H9 (cell line): ENCODE results near the gene NOVA2. TPM values are rescaled to one million over a fixed set of nuclear protein-coding genes. Genes with fewer than 3 reads are reported as not detected.

Experiments
- DNase-seq: peaks from one replicate; pipeline ENCODE4 v3.0.0-alpha.2; 2017
- H2AFZ ChIP-seq: one replicate; pipeline ENCODE4 v1.6.1; 2013; ENCODE audit warnings: mild to moderate bottlenecking, low read length, control low read depth, moderate library complexity
- H2AK5ac ChIP-seq: 2 replicates; pipeline ENCODE4 v1.6.1; 2013; ENCODE audit warnings: low read length, control low read depth, mixed read lengths; ENCODE audit not compliant: insufficient read length
- H2BK120ac ChIP-seq: one replicate; pipeline ENCODE4 v1.6.1; 2013; ENCODE audit warnings: low read depth, mild to moderate bottlenecking, low read length, control low read depth, inconsistent platforms; ENCODE audit not compliant: poor library complexity, severe bottlenecking
- H2BK12ac ChIP-seq: 2 replicates; pipeline ENCODE4 v1.6.1; 2013; ENCODE audit warnings: low read length, control low read depth, mixed read lengths, low read depth; ENCODE audit not compliant: insufficient read length
- H2BK15ac ChIP-seq: 2 replicates; pipeline ENCODE4 v1.6.1; 2013; ENCODE audit warnings: low read depth, low read length, control low read depth
- H2BK20ac ChIP-seq: one replicate; pipeline ENCODE4 v1.6.1; 2013; ENCODE audit warnings: low read depth, mild to moderate bottlenecking, low read length, control low read depth, inconsistent platforms; ENCODE audit not compliant: poor library complexity, severe bottlenecking
- H2BK5ac ChIP-seq: 2 replicates; pipeline ENCODE4 v1.6.1; 2013; ENCODE audit warnings: low read length, control low read depth, mixed read lengths; ENCODE audit not compliant: insufficient read length
- H3K14ac ChIP-seq: 2 replicates; pipeline ENCODE4 v1.6.1; 2013; ENCODE audit warnings: low read length, control low read depth; ENCODE audit not compliant: insufficient read depth
- H3K18ac ChIP-seq: 2 replicates; pipeline ENCODE4 v1.6.1; 2013; ENCODE audit warnings: low read depth, mild to moderate bottlenecking, mixed read lengths, low read length, control low read depth; ENCODE audit not compliant: insufficient read length
- H3K23ac ChIP-seq: 2 replicates; pipeline ENCODE4 v1.6.1; 2013; ENCODE audit warnings: low read length, control low read depth, mixed read lengths, low read depth; ENCODE audit not compliant: insufficient read length
- H3K23me2 ChIP-seq: 2 replicates; pipeline ENCODE4 v1.6.1; 2013; ENCODE audit warnings: low read depth, mild to moderate bottlenecking, mixed read lengths, low read length, control low read depth; ENCODE audit not compliant: insufficient read length, poor library complexity, severe bottlenecking
- H3K27ac ChIP-seq: 2 replicates; pipeline ENCODE4 v1.5.1; 2013; ENCODE audit warnings: low read length, control low read depth, mixed read lengths, low read depth; ENCODE audit not compliant: insufficient read length
- H3K27me3 ChIP-seq: 2 replicates; pipeline ENCODE4 v1.6.1; 2013; ENCODE audit warnings: low read length, control low read depth, inconsistent platforms; ENCODE audit not compliant: insufficient read depth
- H3K4ac ChIP-seq: 2 replicates; pipeline ENCODE4 v1.6.1; 2013; ENCODE audit warnings: low read depth, mild to moderate bottlenecking, control low read depth, inconsistent platforms, low read length, moderate library complexity
- H3K4me1 ChIP-seq: 2 replicates; pipeline ENCODE4 v1.6.1; 2013; ENCODE audit warnings: low read length, control low read depth, inconsistent platforms; ENCODE audit not compliant: insufficient read depth
- H3K4me2 ChIP-seq: 2 replicates; pipeline ENCODE4 v1.6.1; 2013; ENCODE audit warnings: low read length, control low read depth, mixed read lengths; ENCODE audit not compliant: insufficient read length, insufficient read depth
- H3K56ac ChIP-seq: 2 replicates; pipeline ENCODE4 v1.6.1; 2013; ENCODE audit warnings: low read depth, mild to moderate bottlenecking, mixed read lengths, low read length, control low read depth; ENCODE audit not compliant: insufficient read length
- H3K79me1 ChIP-seq: 2 replicates; pipeline ENCODE4 v1.6.1; 2013; ENCODE audit warnings: low read depth, mild to moderate bottlenecking, moderate library complexity, low read length, control low read depth, inconsistent platforms; ENCODE audit not compliant: insufficient read depth, poor library complexity, severe bottlenecking
- H3K79me2 ChIP-seq: 2 replicates; pipeline ENCODE4 v1.6.1; 2013; ENCODE audit warnings: low read length, control low read depth, inconsistent platforms; ENCODE audit not compliant: insufficient read depth
- H3K9ac ChIP-seq: 2 replicates; pipeline ENCODE4 v1.6.1; 2013; ENCODE audit warnings: low read length, control low read depth, mixed read lengths; ENCODE audit not compliant: insufficient read length; ENCODE audit errors: extremely low read depth
- H3K9me3 ChIP-seq: one replicate; pipeline ENCODE4 v1.6.1; 2013; ENCODE audit warnings: low read depth, low read length, inconsistent platforms; ENCODE audit not compliant: control insufficient read depth
- H3T11ph ChIP-seq: one replicate; pipeline ENCODE4 v1.6.1; 2013; ENCODE audit warnings: mild to moderate bottlenecking, low read length, control low read depth, inconsistent platforms
- H4K20me1 ChIP-seq: one replicate; pipeline ENCODE4 v1.6.1; 2013; ENCODE audit not compliant: control insufficient read depth, insufficient read length, insufficient read depth
- H4K5ac ChIP-seq: 2 replicates; pipeline ENCODE4 v1.6.1; 2013; ENCODE audit warnings: low read depth, mild to moderate bottlenecking, mixed read lengths, low read length, control low read depth; ENCODE audit not compliant: insufficient read length
- H4K8ac ChIP-seq: replicated peaks from 2 replicates; pipeline ENCODE4 v1.6.1; 2013; ENCODE audit warnings: low read length, control low read depth, mixed read lengths, low read depth; ENCODE audit not compliant: insufficient read length
- H4K91ac ChIP-seq: 2 replicates; pipeline ENCODE4 v1.6.1; 2013; ENCODE audit warnings: low read depth, mild to moderate bottlenecking, moderate library complexity, mixed read lengths, low read length, control low read depth; ENCODE audit not compliant: insufficient read length
- H3K27ac Mint-ChIP-seq, 3 experiments: 2 replicates in 2 of 3; 3 replicates in 1 of 3; pipeline ENCODE4 v1.8.0; 2020 to 2021; ENCODE audit warnings: mixed read lengths in 3 of 3, mild to moderate bottlenecking in 1 of 3, moderate library complexity in 1 of 3
- H3K27me3 Mint-ChIP-seq: 2 replicates; pipeline ENCODE4 v1.8.0; 2021; ENCODE audit warnings: low read depth, mild to moderate bottlenecking, moderate library complexity, mixed read lengths
- H3K36me3 Mint-ChIP-seq, 3 experiments: 2 replicates in 2 of 3; 3 replicates in 1 of 3; pipeline ENCODE4 v1.8.0; 2020 to 2021; ENCODE audit warnings: low read depth in 3 of 3, mixed read lengths in 3 of 3; ENCODE audit not compliant: insufficient read depth in 1 of 3
- H3K4me1 Mint-ChIP-seq, 2 experiments: 2 replicates each; pipeline ENCODE4 v1.8.0; 2020; ENCODE audit warnings: mixed read lengths in 2 of 2
- H3K4me3 Mint-ChIP-seq, 2 experiments: 2 replicates in 1 of 2; 3 replicates in 1 of 2; pipeline ENCODE4 v1.8.0; 2020 to 2021; ENCODE audit warnings: mild to moderate bottlenecking in 2 of 2, mixed read lengths in 2 of 2, moderate library complexity in 1 of 2
- H3K9me3 Mint-ChIP-seq, 2 experiments: 2 replicates in 1 of 2; 3 replicates in 1 of 2; pipeline ENCODE4 v1.8.0; 2020; ENCODE audit warnings: mild to moderate bottlenecking in 2 of 2, mixed read lengths in 2 of 2, moderate library complexity in 1 of 2
- WGBS: extraction: QIAGEN DNeasy Blood & Tissue Kit; methylation state at CpG from one replicate; pipeline ENCODE4 v1.1.7; 2013; ENCODE audit warnings: missing lambda C conversion rate, low lambda C conversion rate, mixed read lengths; ENCODE audit not compliant: insufficient read length; ENCODE audit errors: extremely low coverage; 5-methylcytosine and 5-hydroxymethylcytosine counted together
- total RNA-seq: library from RNA; stranded (reverse); gene quantifications from 2 replicates; pipeline ENCODE4 v1.2.1, GENCODE V29; 2021
- TF ChIP-seq, protein P1 (sequence below): fragments of 200-600 bp; sonication (generic); conservative IDR thresholded peaks from 3 replicates; pipeline ENCODE4 v1.8.0; 2021; ENCODE audit warnings: antibody characterized with exemption, mild to moderate bottlenecking

The NOVA2 gene
- total RNA-seq, 1 experiment from 2014 or later, result 8.8 TPM

DNA sequence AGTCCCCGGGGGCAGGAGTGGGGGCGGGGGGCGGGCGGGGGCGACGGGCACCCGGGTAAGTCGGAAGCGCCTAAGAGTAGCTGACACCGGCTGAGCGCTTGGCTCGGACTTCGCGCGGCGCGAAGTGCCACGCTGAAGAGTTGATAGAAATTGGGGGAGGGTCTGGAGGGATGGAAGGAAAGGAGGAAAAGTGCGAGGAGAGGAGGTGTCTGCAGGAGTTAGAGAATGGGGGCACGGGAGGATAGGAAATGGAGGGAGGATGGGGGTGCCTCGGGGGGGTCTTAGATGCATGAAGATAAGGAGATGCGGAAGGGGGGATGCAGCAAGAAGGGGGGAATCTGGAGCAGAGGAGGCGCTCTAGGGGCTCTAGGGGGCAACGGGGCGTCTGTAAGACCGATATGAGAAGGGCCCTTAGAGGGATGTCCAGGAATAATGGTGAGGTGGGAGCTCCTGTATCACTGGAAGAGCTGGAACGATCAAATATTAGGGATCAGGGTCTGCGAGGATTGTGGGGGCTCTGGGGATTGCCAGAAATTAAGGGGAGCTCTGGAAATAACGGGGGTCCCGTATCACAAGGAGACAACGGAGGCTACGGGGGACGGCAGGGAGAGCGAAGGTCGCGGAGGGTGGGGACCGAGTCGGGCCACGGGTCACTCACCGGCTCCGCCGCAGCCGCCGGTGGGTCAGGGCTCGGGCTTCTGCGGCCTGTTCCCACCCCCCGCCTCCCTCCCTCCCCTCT, 71.6 kb downstream of the NOVA2 start, which contains the start of gene MYPOP:
MYPOP (minus strand) TSS at position 702 of the 739 bp plus-strand sequence. CDS start 840 bp downstream, outside the sequence.
- no peak within 1 kb of the TSS for H2BK5ac ChIP-seq
- H3K9ac ChIP-seq, result peak within 1 kb of the TSS; percentile 2
- Mint-ChIP-seq H3K27ac (peak within 1 kb of the TSS; percentile 64 to 87 (median 83); a peak in 3 of 7 replicates), H3K36me3 (peaks cover 8 to 25% (median 25%) of the 10 kb centered on the region in 3 experiments), H3K9me3 (no peaks in the 10 kb centered on the region), H3K27me3 (peaks cover 17% of the 10 kb centered on the region), H3K4me3 (peak within 1 kb of the TSS; percentile 85 to 97), H3K4me1 (peaks cover 7 to 12% of the 10 kb centered on the region in 2 experiments)
- no peak within 1 kb of the TSS for H3K56ac ChIP-seq
- TF ChIP-seq, protein P1, sequence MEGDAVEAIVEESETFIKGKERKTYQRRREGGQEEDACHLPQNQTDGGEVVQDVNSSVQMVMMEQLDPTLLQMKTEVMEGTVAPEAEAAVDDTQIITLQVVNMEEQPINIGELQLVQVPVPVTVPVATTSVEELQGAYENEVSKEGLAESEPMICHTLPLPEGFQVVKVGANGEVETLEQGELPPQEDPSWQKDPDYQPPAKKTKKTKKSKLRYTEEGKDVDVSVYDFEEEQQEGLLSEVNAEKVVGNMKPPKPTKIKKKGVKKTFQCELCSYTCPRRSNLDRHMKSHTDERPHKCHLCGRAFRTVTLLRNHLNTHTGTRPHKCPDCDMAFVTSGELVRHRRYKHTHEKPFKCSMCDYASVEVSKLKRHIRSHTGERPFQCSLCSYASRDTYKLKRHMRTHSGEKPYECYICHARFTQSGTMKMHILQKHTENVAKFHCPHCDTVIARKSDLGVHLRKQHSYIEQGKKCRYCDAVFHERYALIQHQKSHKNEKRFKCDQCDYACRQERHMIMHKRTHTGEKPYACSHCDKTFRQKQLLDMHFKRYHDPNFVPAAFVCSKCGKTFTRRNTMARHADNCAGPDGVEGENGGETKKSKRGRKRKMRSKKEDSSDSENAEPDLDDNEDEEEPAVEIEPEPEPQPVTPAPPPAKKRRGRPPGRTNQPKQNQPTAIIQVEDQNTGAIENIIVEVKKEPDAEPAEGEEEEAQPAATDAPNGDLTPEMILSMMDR, result no peak
- H3K9me3 ChIP-seq, result no peaks in the 10 kb centered on the region
- peak within 1 kb of the TSS; percentile 83 for H3K4me2 ChIP-seq
- H4K5ac ChIP-seq, result no peak within 1 kb of the TSS
- H3K27me3 ChIP-seq, result peaks cover 4% of the 10 kb centered on the region; the same call in 1 of the 2 replicates
- no peak within 1 kb of the TSS for H3K14ac ChIP-seq
- H2BK15ac ChIP-seq, result no peak within 1 kb of the TSS
- no peaks in the 10 kb centered on the region for H3K4me1 ChIP-seq
- H3K27ac ChIP-seq, result no peak within 1 kb of the TSS
- H2BK20ac ChIP-seq, result no peak within 1 kb of the TSS
- H3T11ph ChIP-seq, result no peak within 1 kb of the TSS
- no peaks in the 10 kb centered on the region for H3K79me1 ChIP-seq
- H4K20me1 ChIP-seq, result no peaks in the 10 kb centered on the region
- H3K4ac ChIP-seq, result no peak within 1 kb of the TSS
- no peak within 1 kb of the TSS for H3K18ac ChIP-seq
- peak; percentile 33 for DNase-seq
- H3K79me2 ChIP-seq, result no peaks in the 10 kb centered on the region
- no peak within 1 kb of the TSS for H2BK120ac ChIP-seq
- H4K91ac ChIP-seq, result no peak within 1 kb of the TSS
- H3K23me2 ChIP-seq, result peaks cover 15% of the 10 kb centered on the region
- WGBS, result no CpG with 5 or more reads among the region's 47 CpGs
- H3K23ac ChIP-seq, result no peak within 1 kb of the TSS
- H4K8ac ChIP-seq, result no peak within 1 kb of the TSS
- H2BK12ac ChIP-seq, result no peak within 1 kb of the TSS
- H2AFZ ChIP-seq, result no peak within 1 kb of the TSS
- H2AK5ac ChIP-seq, result no peak within 1 kb of the TSS
